ENCODE data around the gene TMEM203. TPM values are rescaled to one million over a fixed set of nuclear protein-coding genes. Genes with fewer than 3 reads are reported as not detected.

TMEM203 gene
- total RNA-seq, 1 experiment from 2014 or later = 38.8 TPM

DNA sequence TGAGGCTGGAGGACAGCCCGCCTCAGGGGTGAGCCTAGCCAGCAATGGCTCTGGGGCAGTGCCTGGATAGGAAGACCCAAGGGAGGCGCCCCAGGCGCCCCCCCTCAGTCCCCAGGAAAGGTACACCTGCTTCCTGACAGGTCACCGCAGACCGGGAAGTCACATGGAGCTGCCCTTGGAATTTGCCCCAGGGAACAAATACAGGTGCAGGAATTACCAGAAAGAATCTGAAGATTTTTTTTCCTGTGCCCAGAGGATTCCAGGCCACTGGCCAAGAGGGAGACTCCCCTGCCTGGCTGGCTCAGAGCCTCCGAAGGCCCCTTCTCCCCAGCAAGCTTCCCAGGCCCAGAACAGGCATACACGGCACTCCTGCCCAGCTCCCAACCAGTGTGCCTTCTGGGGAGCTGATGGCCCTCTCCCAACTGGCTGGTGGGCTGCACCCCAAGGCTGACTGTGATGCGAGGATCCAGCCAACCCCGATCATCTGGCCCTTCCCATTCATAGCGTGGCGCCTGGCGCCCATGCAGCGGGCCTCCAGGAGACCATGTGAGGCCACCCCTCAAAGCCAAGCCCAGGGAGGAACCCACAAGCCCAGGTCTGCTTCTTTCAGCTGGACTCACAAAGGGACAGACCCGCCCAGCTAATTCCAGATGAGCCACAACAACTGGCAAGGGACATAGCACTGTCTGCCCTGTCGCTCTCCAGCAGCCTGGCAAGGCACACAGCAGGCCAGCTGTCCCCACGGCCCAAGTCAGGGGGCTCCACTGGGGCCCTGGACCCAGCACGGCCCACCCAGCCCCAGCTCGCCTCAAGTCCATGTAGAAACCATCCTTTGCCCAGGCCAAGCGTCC is 7.2 kb downstream of the TMEM203 start:
- no peak for DNase-seq (ENCODE audit: extremely low read depth, low read depth)

DNA sequence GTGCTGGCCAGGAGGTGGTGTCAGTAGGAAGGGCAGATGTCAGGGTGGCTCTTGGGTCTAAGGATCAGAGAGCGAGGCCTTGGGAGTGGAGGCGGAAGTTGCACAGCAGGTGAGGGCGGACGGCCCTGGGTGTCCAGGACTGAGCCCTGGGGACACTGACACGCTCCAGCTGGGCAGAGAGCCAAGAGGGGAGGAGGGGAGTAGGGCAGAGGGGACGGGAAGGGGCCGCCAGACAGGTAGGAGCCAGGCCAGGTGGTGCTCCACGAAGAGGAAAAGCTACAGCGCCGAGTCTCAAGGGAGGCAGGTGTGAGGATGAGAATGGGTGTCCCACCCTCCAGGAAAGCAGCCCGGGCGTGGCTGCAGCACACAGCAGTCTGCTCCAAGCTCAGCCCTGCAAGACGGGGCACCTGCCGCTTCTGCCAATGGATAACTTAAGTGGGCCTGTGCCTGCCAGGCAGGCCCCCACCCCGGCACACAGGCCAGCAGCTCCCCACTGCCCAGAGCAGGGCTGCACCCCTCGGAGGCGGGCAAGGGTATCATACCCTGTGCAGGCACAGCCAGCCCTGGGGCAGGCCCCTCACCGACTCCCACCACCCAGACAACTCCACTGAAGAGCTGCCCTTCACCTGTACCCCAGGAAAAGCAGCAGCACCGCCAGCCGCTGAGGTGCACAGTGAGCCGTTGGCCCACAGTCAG is 9.8 kb downstream of the TMEM203 start:
- no peak for DNase-seq (ENCODE audit: extremely low read depth, low read depth)

DNA sequence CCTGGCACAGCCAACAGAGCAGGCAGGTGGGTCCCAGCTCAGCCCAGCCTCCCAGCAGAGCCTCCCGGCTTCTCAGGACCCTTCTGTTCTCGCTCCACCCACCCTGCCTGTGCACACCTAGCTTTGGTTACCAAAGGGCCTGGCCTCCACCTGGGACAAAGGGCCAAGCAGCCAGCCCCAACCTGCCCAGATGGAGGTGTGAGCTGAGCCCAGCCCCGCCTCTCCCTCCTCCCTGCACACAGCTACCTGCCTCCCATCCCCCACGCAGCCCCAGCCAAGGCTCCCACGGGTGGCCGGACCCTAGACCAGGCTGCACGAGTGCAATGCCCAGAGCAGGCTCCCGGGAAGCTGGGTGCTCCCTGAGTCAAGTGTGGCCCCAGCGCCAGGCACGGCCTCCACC is 10.5 kb downstream of the TMEM203 start:
- DNase-seq (ENCODE audit: extremely low read depth, low read depth) = no peak

- DNase-seq (ENCODE audit: extremely low read depth, low read depth) = no peak
Observed at GRCh38 chr9:137194388-137194787, 11.1 kb downstream of the TMEM203 start.

- no peak for DNase-seq (ENCODE audit: extremely low read depth, low read depth)
Observed at GRCh38 chr9:137193771-137194170, 11.7 kb downstream of the TMEM203 start.

GRCh38 chr9:137192859-137193258 is 12.6 kb downstream of the TMEM203 start:
- no peak for DNase-seq (ENCODE audit: extremely low read depth, low read depth)

GRCh38 chr9:137192448-137192780 is 13.0 kb downstream of the TMEM203 start:
- no peak for DNase-seq (ENCODE audit: extremely low read depth, low read depth)

DNA sequence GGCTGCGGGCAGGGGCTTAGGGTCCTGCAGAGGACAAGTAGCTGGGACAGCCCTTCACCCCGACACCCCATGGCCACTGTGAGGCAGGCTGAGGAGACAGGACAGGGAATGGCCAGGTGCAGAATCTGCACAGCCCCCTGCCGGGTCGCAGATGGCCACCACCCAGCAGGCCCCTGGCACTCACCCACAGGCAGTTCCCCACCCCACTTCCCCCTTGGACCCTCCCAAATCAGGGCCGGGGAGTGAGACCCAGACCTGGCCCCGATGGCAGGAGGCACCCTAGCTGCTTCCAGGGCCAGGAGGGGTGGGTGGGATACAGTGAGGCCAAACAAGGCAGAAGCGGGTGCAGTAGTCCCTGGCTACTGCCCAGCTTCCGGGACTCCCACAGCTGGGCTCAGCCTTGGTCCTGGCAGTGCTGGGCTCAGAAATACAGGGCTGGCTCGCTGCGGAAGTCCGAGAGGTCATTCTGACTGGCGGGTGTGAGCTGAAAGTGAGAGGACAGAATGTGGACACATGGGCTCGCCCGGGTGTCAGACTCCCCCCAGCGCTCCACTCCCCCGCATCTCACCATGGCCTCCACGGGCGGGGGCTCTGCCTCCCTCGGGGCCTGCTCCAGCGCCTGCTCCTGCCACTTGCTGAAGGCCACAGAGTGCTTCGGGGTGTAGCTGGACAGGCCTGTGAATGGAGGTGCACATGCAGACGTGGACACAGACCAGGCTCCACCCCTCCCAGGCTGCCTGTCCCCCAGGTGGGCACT is 13.6 kb downstream of the TMEM203 start:
- no peak for DNase-seq (ENCODE audit: extremely low read depth, low read depth)

DNA sequence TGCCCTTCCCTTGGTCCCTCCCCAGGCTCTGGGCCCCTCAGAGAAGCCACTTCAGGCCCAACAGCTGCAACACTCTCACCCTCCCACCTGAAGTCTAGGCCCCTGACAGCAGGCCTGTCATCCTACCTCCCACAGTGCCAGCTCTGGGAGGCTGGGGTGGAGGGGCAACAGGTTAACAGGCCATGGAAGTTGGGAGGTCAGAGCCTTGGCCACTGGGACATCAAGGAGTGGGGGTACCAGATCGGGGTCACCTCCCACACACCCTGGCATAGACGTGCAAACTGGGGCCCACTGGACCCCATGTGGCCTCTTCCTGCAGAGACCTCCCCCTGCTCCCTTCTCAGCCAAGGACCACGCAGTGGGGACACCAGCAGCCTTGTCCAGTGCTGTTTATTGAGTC is 14.2 kb downstream of the TMEM203 start:
- DNase-seq (ENCODE audit: extremely low read depth, low read depth) = no peak

- no peak for DNase-seq (ENCODE audit: extremely low read depth, low read depth)
Observed at GRCh38 chr9:137190315-137190856, 15.1 kb downstream of the TMEM203 start.

DNA sequence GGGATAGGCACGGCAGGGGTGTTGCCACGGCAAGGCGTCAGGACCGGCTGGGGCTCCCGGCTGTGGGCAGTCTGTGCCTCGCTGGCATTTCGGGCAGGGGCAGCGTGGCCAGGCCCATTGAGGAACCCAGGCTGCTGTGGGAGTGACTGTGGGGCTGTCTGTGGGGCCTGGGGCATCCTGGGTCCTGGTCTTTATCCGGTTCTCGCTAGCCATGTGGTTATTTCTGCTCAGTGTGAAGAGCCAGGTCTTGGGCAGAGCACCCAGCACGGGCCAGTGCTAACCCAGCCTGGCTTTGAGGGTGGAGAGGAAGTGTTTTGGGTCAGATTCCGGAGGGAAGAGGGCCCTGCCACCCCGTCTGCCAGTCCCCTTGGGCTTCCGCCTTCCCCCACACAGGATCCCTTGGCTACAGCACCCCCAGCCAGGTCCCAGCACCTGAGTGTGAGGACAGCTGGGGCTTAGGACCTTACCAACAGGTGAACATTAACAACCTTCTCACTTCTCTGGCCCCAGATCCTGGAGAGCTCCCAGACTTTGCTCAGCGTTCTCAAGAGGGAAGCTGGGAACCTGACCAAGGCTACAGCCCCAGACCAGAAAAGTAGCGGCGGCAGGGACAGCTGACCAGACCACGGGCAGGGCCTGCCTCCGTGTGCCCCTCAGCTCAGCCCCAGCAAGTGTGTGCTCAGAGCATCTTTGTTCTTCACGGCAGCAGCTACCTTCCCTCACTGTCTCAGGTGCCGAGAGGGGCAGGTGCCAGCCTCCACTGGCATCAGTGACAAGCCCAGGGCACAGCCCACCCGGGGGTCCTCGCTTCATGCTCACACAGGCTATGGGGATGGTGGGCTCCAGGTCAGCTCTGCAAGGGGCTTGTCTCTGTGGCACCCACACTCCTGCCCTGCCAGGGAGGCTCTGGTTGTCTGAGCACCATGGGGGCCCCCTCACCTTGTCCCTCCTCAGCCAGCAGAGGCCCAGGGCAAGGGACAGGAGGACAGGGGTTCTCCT is 15.9 kb downstream of the TMEM203 start:
- no peak for DNase-seq (ENCODE audit: extremely low read depth, low read depth)

GRCh38 chr9:137188490-137189296 is 16.8 kb downstream of the TMEM203 start, which contains the start of the genes ANAPC2 and SSNA1:
ANAPC2 (minus strand) TSS chr9:137188560; CDS start chr9:137188532, 28 bp downstream.
SSNA1 (plus strand) TSS chr9:137188676; CDS start chr9:137188727, 51 bp downstream.
- peak; percentile 93 for DNase-seq (ENCODE audit: extremely low read depth, low read depth)

DNA sequence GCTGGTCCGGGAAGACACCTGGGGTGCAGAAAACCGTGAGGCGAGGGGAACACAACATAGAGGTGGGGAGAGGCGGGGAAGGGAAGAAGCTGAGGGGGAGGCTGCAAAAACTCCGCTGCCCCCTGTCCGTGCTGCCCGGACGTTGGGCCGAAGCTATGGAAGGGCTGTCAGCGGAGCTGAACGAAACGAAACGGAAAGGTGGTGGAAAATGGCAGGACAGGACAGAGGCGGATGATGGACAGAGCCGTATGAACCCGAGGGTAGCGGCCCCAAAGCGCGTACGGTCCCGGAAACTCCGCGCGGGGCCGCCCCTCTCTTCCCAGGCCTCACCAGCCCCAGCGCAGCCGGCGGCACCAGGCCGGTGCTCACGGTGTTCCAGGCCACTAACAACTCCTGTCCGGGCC is 17.4 kb downstream of the TMEM203 start:
- DNase-seq (ENCODE audit: extremely low read depth, low read depth) = no peak

DNA sequence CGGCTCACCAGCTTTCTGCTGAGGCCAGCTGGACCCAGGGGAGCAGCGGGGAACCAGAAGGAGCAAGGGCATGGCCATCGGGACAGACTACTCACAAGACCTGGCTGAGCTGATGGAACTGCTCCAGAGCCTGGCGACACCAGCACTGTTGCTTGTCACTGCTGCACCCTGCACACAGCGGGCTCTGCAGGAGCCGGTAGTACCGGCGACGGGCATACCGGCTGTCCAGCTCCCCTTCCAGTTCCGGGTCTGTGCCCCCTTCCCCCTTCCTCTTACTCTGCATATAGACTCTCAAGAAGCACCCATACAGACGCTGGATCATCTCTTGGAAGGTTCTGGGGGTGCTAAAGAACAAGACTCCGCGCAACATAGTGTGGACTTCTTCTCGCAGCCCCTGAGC is 18.1 kb downstream of the TMEM203 start:
- DNase-seq (ENCODE audit: extremely low read depth, low read depth) = no peak

- DNase-seq (ENCODE audit: extremely low read depth, low read depth) = no peak
Observed at GRCh38 chr9:137186385-137186784, 19.1 kb downstream of the TMEM203 start.

- no peak for DNase-seq (ENCODE audit: extremely low read depth, low read depth)
Observed at GRCh38 chr9:137185921-137186320, 19.5 kb downstream of the TMEM203 start.

DNA sequence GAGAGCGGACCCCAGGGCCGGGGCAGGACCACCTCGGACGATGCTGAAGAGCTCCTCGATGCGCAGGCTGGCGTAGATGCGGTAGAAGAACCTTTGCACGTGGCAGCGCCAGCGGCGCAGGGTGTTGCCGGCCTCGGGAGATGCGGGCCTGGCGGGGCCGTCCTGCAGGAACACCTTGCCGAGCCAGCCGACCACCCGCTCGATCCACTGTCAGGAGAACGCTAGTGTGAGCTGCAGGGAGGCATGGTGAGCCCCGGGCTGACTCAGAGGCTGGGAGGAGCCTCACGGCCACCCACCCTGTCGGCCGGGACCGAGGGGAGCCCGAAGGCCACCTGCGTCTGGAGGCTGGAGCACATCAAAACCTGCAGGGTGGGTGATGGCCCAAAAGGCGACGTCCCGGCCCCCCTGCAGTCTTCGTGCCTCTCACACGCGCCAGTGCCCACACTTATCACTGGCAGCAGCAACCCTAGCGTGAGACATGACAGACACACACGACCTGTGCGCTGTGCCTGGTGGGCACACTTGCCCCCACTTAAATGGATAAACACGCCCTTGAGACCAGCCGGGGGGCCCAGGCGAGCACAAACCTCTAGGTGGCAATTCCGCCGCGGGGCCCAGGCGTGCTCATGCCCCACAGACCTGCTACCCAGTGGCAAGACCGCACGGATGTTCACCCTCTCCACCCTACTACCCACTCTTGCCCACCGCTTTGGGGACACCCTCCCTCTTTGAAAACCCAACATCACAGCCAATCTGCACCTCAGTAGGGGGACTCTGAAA is 20.4 kb downstream of the TMEM203 start:
- DNase-seq (ENCODE audit: extremely low read depth, low read depth) = no peak

GRCh38 chr9:137183980-137184595 is 21.4 kb downstream of the TMEM203 start:
- no peak for DNase-seq (ENCODE audit: extremely low read depth, low read depth)
